Sigmoid colon (tissue), 7 donors: ENCODE data around the gene TP53I11. TPM values are rescaled to one million over a fixed set of nuclear protein-coding genes. Genes with fewer than 3 reads are reported as not detected.
A peak's percentile ranks its signal among the peaks of the same experiment; 100 is the strongest.

Experiments used
- DNase-seq: peaks from one replicate; pipeline ENCODE4 v3.0.0-alpha.2; 2019
- H3K27ac ChIP-seq, 4 donors: fragments of 200-600 bp; sonication (generic); one replicate each; pipeline ENCODE4 v1.5.1; 2016 to 2019; ENCODE audit warnings: mild to moderate bottlenecking in 1 of 4
- H3K27me3 ChIP-seq, 3 donors: fragments of 200-600 bp; sonication (generic); one replicate each; pipeline ENCODE4 v1.5.1; 2019; ENCODE audit warnings: mild to moderate bottlenecking in 1 of 3
- H3K36me3 ChIP-seq, 4 donors: fragments of 200-600 bp; sonication (generic); one replicate each; pipeline ENCODE4 v1.5.1; 2016 to 2019
- H3K4me1 ChIP-seq, 4 donors: fragments of 200-600 bp; sonication (generic); one replicate each; pipeline ENCODE4 v1.5.1; 2017 to 2019
- H3K4me3 ChIP-seq, 4 donors: fragments of 200-600 bp; sonication (generic); one replicate each; pipeline ENCODE4 v1.5.1; 2017 to 2019; ENCODE audit warnings: mild to moderate bottlenecking in 2 of 4, moderate library complexity in 1 of 4
- H3K9me3 ChIP-seq, 4 donors: fragments of 200-600 bp in 3 of 4; sonication (generic) in 3 of 4; one replicate each; pipeline versions ENCODE4 v1.5.1 to v1.6.1; 2013 to 2019
- CTCF ChIP-seq, 4 experiments: fragments of 450-650 bp in 3 of 4; fragments of 200-600 bp in 1 of 4; IDR thresholded peaks; one replicate each; pipeline ENCODE4 v1.5.1; 2016 to 2019; ENCODE audit warnings: antibody characterized with exemption in 4 of 4, mild to moderate bottlenecking in 3 of 4, moderate library complexity in 2 of 4
- EP300 ChIP-seq, 4 donors: sonication (generic); formaldehyde crosslinking; IDR thresholded peaks; one replicate each; pipeline ENCODE4 v1.6.1; 2017; ENCODE audit warnings: antibody characterized with exemption in 4 of 4
- POLR2A ChIP-seq, 2 donors: fragments of 450-650 bp; IDR thresholded peaks; one replicate each; pipeline ENCODE4 v1.6.1; 2016; ENCODE audit warnings: antibody characterized with exemption in 2 of 2, mild to moderate bottlenecking in 2 of 2, moderate library complexity in 2 of 2
- POLR2AphosphoS5 ChIP-seq, 4 donors: sonication (generic); formaldehyde crosslinking; IDR thresholded peaks; one replicate each; pipeline ENCODE4 v1.6.1; 2017; ENCODE audit warnings: antibody characterized with exemption in 4 of 4
- WGBS, 2 donors: extraction: QIAGEN DNeasy Blood & Tissue Kit; methylation state at CpG; one replicate each; pipeline ENCODE4 v1.1.7; 2013; 5-methylcytosine and 5-hydroxymethylcytosine counted together
- intact Hi-C: fragments of 100-400 bp; cut with DNase I; formaldehyde crosslinking; loops from one replicate; pipeline ENCODE4 v1.15.1; 2023
- polyA plus RNA-seq, 3 donors: library from polyadenylated mRNA; stranded (reverse); fragments of 200-250 nt; gene quantifications; one replicate each; pipeline ENCODE4 v1.2.3, GENCODE V29; 2013
- total RNA-seq, 4 donors: library from RNA; depleted of rRNA; stranded (reverse); fragments of >200 nt; gene quantifications; one replicate each; pipeline ENCODE4 v1.1.0, GENCODE V29; 2016
- donor health status: healthy with polysubstance abuse.
- donor health status: Bipolar disorder and iron deficiency.
- donor health status: healthy.

TP53I11 gene
- total and polyA plus RNA-seq, 7 donors: 12.0 to 67.0 (median 17.9) TPM

GRCh38 chr11:44893308-44893822, 57.3 kb downstream of the TP53I11 start:
- WGBS, 2 donors: 70 to 78% methylated on average over 10 of the region's 10 CpGs
- Histone ChIP-seq H3K9me3 (no peaks in the 10 kb centered on the region), H3K4me1 (peaks cover 0 to 36% (median 24%) of the 10 kb centered on the region in 4 donors), H3K36me3 (peaks cover 0 to under 1% (median 0%) of the 10 kb centered on the region in 4 donors), H3K27ac (peak overlapping the region; percentile 80 to 89 (median 84)), H3K27me3 (no peaks in the 10 kb centered on the region), H3K4me3 (peak overlapping the region in 1 of 4 donors; percentile 9)
- intact Hi-C loops: loop anchor here (2.0 kb wide), 1 partner anchor 119 kb away; no protein-coding TSS in a partner anchor
- TF ChIP-seq EP300 (IDR thresholded peaks at IDR 0.05) (no peak), POLR2A (IDR thresholded peaks at IDR 0.05) (no peak), POLR2AphosphoS5 (IDR thresholded peaks at IDR 0.05) (peak in 3 of 4 donors; percentile 45 to 61 (median 58)), CTCF (IDR thresholded peaks at IDR 0.05) (no peak)
- peak; percentile 85 for DNase-seq

GRCh38 chr11:44892843-44893242, 57.8 kb downstream of the TP53I11 start:
- no peaks in the 10 kb centered on the region for H3K36me3 ChIP-seq
- H3K27me3 ChIP-seq: no peaks in the 10 kb centered on the region
- H3K9me3 ChIP-seq: no peaks in the 10 kb centered on the region
- no peak for TF ChIP-seq CTCF (IDR thresholded peaks at IDR 0.05)
- TF ChIP-seq POLR2AphosphoS5 (IDR thresholded peaks at IDR 0.05): no peak
- no peak for TF ChIP-seq POLR2A (IDR thresholded peaks at IDR 0.05)
- no peak for TF ChIP-seq EP300 (IDR thresholded peaks at IDR 0.05)
- intact Hi-C loops: loop anchor here (2.0 kb wide), 1 partner anchor 118 kb away; no protein-coding TSS in a partner anchor
- peak overlapping the region; percentile 80 to 89 (median 84) for H3K27ac ChIP-seq
- peaks cover 0 to 38% (median 26%) of the 10 kb centered on the region in 4 donors for H3K4me1 ChIP-seq
- H3K4me3 ChIP-seq: no peak overlapping the region
- DNase-seq: no peak
- 87 to 94% methylated on average over 7 of the region's 7 CpGs for WGBS, 2 donors

DNA sequence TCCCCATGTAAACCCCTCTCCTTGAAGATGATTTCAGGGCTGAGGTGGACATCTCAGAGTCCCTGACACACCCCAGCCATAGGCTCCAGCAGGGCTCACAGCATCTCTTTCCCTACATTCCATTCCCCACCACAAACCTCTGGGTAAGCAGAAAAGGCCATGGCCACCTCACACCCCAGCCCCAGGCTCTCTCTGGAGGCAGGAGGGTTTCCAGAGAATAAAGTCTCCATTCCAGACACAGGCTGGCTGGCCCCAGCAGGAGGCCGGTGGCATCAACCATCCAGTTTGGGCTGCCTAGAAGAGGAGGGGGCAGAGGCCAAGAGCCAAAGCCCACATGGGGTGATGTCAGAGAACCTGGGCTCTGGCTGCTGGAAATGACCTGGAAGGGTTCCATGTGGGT, 61.4 kb downstream of the TP53I11 start:
- Histone ChIP-seq H3K36me3 (no peaks in the 10 kb centered on the region), H3K9me3 (no peaks in the 10 kb centered on the region), H3K27me3 (no peaks in the 10 kb centered on the region), H3K4me1 (peaks cover 0 to 62% (median 53%) of the 10 kb centered on the region in 4 donors), H3K4me3 (no peak overlapping the region), H3K27ac (peak overlapping the region in 2 of 4 donors; percentile 11 to 45)
- 95% methylated on average over 1 of the region's 1 CpG for WGBS, 2 donors
- DNase-seq: no peak
- intact Hi-C loops: no loop called here
- TF ChIP-seq POLR2AphosphoS5 (IDR thresholded peaks at IDR 0.05) (no peak), CTCF (IDR thresholded peaks at IDR 0.05) (no peak), POLR2A (IDR thresholded peaks at IDR 0.05) (no peak), EP300 (IDR thresholded peaks at IDR 0.05) (no peak)

DNA sequence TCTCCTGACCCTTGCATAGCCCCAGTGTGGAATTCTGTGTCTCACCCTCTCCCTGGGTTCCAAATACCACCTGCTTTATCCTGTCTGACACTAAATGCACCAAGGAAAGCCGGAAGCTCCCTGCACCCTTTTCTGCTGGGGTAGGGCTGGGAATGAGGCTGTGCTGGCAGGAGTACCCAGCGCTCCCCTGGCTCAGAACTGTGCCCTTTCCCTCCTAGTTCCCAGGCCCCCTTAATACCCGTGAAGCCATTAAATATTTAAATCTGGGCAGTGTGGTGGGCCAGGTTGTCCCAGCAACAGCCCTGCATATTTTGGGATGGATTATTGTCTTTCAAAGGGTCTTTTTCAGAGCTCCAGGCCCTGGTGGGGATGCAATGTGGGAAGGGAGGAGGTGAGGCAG, 63.0 kb downstream of the TP53I11 start:
- no peaks in the 10 kb centered on the region for H3K27me3 ChIP-seq
- WGBS, 2 donors: 85 to 90% methylated on average over 3 of the region's 3 CpGs
- H3K9me3 ChIP-seq: no peaks in the 10 kb centered on the region
- no peak for DNase-seq
- no peaks in the 10 kb centered on the region for H3K36me3 ChIP-seq
- H3K27ac ChIP-seq: peak overlapping the region; percentile 69 to 83 (median 72)
- H3K4me3 ChIP-seq: no peak overlapping the region
- intact Hi-C loops: no loop called here
- H3K4me1 ChIP-seq: peaks cover 0 to 47% (median 38%) of the 10 kb centered on the region in 4 donors
- TF ChIP-seq POLR2A (IDR thresholded peaks at IDR 0.05) (no peak), CTCF (IDR thresholded peaks at IDR 0.05) (no peak), POLR2AphosphoS5 (IDR thresholded peaks at IDR 0.05) (no peak), EP300 (IDR thresholded peaks at IDR 0.05) (no peak)

DNA sequence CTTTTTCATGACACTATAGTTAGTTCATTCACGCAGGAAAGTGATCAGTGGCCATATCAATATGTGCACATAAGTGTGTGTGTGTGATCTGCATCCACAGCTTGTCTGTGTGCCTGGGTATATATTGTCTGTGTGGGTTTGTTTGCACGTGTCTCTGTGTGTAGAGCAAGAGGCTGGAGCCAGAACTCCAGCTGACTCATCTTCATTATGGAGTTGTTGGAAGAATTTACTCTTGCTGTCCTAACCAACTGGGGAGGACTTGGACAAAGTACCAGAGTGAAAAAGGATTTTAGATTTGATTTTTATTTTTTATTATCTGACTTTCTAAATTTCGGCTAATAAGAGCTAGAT, 63.9 kb downstream of the TP53I11 start:
- WGBS, 2 donors: 64 to 68% methylated on average over 3 of the region's 3 CpGs
- Histone ChIP-seq H3K9me3 (no peaks in the 10 kb centered on the region), H3K4me3 (no peak overlapping the region), H3K27me3 (no peaks in the 10 kb centered on the region), H3K27ac (peak overlapping the region; percentile 69 to 83 (median 72)), H3K36me3 (no peaks in the 10 kb centered on the region), H3K4me1 (peaks cover 0 to 40% (median 35%) of the 10 kb centered on the region in 4 donors)
- DNase-seq: no peak
- intact Hi-C loops: no loop called here
- peak in 2 of 4 donors; percentile 11 to 58 for TF ChIP-seq POLR2AphosphoS5 (IDR thresholded peaks at IDR 0.05)
- no peak for TF ChIP-seq POLR2A (IDR thresholded peaks at IDR 0.05)
